Measurements from ENCODE around the gene RHNO1.

DNA sequence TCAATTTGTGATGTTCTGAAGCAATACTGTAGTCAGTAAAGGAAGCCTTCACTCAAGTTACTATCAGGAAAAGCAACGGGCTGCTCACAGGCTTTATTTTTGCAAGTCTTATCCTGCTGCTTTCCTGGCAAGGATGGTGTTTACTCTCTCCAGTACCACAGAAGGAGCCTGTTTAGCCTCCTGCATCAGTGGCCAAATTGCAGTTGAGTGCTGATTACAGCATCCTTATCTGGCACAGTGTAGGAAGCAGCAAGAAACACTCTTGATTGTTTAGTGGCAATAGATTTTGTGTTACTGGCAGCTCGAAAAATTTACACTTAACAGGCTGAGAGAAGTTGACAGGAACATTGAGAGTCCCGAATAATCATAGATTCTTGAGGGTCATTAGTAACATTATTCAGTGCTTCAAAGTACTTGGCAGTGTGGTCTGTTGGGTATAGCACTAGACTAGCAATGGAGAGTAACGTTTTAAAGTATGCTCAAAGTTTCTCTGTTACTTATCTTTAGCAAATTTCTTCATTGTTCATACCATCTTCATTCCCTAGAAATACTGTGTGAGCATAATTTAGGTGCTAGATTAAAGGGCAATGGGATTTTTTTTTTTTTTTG is 25.4 kb downstream of the RHNO1 start:
- TF ChIP-seq POLR2A (IDR thresholded peaks at IDR 0.05; ENCODE audit: low read length) (no peak), GATA1 (IDR thresholded peaks at IDR 0.05; ENCODE audit: low read depth, low read length) (no peak)

All from erythroblast (primary cell).